GM15510 (cell line): ENCODE results near the gene CCDC170.

Experiments used
- POLR2A ChIP-seq: IDR thresholded peaks from 3 replicates; pipeline ENCODE4 v1.6.1; 2011; ENCODE audit warnings: borderline replicate concordance; ENCODE audit not compliant: insufficient read length; ENCODE audit errors: extremely low read depth

Gene CCDC170

DNA sequence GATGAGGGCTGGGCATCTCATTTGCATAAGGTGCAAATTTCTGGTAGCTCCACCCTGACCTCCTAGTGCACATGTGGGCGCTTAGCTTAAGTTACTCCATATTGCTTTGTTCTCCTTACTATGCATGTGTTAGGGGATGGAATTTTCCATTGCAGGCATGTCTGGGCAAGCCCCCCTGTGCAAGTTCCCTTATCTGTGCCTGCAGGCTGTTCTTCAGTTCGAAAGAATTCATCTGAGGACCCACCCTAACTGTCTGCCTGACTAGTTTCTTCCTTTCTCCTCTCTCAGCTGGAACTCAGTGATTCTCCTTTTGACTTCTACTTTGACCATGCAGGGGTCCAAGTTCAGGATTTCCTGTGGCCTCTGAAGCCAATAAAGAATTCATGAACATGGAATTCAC, 30.2 kb downstream of the CCDC170 start:
- no peak for TF ChIP-seq POLR2A

DNA sequence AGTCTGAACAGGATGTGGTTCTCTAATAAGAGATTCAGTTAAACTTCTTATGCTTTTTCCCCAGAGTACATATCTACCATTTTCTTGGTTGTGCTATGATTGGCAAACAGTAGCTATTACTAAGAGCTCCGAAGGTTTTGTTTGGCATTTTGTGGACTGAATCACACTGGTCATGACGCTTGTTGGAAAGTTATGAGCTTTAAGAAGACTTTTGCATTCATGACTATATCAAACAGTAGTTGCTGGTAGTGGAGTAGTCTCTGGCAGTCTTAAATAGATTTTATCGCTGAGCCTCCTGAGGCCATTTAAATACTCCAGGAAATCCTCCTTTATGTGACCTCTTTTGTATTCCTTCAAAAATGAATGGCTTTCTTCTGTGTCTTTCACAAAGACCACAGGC, 40.8 kb downstream of the CCDC170 start:
- no peak for TF ChIP-seq POLR2A

DNA sequence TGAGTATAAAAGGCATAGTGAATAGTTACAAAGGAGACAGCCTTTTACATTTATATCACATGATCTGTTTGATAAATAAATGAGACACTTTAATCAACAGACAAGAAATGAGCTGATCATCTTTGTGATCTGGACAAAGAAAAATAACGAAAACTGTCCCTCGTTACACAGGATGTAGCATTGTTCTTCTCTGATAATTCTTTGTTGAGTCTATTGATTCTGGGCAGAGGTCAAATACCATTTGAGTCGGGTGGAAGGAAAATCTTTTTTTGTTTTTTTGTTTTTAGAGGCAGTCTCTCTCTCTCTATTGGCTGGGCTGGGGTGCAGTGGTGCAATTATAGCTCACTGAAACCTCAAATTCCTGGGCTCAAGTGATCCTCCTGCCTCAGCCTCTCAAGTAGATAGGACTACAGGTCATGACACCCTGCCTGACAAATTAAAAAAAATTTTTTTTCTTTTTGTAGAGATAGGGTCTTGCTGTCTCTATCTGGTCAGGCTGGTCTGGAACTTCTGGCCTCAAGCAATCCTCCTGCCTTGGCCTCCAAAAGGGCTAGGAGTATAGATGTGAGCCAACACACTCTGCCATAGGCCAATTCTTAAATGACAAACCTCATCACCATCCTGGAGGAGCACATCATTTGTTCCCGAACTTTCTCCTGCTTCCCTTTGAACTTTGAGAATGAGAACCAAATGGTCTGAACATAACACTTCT, 41.8 kb downstream of the CCDC170 start:
- TF ChIP-seq POLR2A = no peak

DNA sequence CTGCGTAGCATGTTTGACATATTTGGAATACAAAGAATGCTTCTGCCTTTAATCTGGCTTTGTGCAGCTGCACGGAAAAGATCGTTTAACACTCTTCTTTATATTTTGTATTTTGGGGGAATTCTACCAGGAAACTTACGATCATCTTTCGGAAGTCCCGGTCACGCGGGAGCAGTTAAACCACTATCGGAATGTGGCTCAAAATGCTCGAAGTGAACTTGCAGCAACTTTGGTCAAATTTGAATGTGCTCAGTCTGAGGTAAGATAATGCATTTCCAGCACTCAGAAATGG, 42.3 kb downstream of the CCDC170 start:
- no peak for TF ChIP-seq POLR2A

DNA sequence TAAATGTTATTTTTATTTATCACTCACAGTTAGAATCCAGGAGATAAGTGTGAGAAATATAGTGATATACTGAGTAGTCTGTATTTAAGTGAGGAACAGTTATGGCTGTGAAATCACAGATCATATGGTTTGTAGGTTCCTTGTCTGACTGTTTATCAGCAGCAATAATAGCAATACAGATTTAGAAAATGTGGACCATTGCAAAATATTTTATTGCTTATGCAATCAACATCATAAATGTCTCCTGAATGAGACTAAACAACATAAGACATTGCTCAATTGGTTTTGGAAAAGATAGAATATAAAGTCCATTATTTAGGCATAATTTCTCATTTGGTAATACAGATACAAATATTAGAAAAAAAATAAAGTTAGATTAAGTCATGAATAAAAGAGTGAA, 43.7 kb downstream of the CCDC170 start:
- no peak for TF ChIP-seq POLR2A

DNA sequence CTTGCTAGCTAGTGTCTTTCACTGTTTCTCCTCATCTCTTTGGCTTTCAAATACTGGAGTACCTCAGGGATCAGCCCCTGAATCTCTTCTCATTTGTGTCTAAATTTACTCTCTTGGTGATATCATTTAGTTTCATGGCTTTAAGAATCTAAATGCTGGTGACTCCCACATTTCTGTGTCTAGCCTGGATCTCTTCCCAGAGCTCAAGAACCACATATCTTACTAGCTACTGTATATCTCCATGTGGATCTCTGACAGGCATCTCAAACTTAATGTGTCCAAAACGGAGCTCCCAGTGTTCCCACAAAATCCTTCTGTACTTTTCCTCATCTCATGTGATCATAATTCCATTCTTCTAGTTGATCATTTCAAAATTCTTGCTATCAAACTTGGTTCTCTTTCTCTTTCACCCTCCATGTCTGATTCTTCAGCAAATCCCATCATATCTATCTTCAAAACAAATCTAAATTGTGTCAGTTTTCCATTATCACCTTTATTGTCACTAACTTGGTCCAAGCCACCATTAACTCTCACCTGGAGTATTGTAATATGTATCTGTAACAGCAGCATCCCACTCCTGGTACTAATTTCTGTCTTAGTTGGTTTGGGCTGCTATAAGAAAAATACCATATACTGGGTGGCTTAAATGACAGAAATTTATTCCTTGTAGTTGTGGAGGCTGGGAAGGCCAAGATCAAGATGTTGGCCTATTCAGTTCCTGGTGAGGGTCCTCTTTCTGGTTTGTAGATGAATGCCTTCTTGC, 45.9 kb downstream of the CCDC170 start:
- no peak for TF ChIP-seq POLR2A

DNA sequence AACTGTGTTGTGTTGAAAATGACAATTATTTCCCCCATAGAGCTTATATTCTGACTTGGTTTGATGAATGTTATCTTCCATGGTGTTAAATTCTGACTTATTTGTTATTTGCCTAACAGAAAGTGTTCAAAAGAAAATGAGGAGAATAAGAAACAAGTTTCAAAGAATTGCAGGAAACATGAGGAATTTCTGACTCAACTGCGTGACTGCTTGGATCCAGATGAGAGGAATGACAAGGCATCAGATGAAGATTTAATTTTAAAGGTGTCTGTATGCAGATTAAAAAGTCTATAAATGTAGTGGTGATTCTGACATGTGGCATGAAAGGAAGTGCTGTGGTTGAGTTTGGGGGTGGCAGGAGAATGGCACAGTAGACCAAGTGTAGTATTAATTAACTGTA, 50.6 kb downstream of the CCDC170 start:
- no peak for TF ChIP-seq POLR2A

DNA sequence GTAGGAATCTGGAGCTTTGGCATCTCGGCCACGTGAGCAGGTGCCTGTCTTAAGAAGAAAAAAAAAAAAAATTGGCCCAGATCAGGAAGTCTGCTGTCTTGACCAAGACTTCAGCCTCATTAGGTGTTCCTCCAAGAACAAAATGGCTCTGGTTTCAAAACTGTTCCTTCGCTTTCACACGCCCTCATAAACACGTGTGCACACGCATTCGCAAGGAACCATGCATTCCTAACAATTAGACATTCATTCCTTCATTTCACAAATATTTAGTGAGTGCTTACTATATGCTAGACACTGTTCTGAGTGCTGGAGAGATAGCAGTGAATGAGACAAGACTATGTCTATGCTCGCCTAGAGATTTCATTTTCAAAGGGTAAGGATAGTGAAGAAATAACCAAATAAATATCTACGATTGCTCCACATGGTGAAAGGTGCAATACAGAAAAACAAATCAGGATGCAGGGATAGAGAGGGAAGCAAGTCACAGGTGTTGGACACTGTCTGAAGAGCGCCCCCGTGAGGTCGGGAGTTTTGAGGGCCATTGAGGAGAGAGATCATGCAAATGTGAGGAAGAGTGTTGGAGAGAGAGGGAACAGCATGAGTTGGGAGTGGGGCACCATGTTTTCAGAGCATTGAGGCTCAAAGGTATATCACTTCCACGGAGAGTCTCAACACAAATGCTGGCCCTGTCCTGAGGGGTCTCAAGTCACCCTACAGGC, 53.3 kb downstream of the CCDC170 start:
- TF ChIP-seq POLR2A = no peak

DNA sequence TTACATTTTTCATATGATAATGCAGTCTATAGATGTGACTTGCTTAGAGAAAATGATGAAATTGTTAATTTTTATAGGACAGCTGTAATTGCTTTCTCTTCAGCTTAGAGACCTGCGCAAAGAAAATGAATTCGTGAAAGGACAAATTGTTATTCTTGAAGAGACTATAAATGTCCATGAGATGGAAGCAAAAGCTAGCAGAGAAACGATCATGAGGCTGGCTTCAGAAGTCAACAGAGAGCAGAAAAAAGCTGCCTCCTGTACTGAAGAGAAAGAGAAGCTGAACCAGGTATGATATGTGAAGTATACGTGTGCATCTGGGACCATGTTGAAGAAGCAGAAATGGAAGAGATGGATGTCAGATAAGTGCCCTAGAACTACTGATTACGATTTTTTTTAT, 54.4 kb downstream of the CCDC170 start:
- TF ChIP-seq POLR2A = no peak

DNA sequence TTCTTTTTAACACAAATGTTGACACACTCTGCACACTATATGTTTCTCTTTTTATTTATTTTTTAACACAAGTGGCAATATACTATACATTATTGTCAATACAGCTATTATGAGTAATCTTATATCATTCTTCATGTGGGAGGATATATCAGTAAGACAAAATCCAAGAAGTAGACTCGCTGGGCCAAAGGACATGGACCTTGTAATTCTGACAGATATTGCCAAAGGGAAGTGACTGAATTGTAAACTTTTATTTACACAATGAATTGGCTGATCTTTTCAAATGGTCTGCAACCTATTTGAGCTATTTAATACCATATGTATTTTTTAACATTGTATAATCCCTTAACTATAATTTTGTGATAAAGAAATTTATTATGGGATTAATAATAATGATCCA, 56.0 kb downstream of the CCDC170 start:
- TF ChIP-seq POLR2A = no peak

DNA sequence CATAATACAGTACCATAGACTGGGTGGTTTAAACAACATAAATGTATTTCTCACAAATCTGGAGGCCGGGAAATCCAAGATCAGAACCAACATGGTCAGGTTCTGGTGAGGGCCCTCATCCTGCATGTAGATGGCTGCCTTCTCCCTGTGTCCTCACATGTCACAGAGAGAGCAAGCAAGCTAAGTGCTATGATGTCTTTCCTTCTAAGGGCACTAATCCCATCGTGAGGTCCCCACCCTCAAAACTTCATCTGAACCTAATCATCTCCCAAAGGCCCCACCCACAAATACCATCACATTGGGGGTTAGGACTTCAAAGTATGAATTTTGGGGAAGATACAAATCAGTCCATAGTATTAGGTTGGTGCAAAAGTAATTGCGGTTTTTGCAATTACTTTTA, 56.8 kb downstream of the CCDC170 start:
- no peak for TF ChIP-seq POLR2A

DNA sequence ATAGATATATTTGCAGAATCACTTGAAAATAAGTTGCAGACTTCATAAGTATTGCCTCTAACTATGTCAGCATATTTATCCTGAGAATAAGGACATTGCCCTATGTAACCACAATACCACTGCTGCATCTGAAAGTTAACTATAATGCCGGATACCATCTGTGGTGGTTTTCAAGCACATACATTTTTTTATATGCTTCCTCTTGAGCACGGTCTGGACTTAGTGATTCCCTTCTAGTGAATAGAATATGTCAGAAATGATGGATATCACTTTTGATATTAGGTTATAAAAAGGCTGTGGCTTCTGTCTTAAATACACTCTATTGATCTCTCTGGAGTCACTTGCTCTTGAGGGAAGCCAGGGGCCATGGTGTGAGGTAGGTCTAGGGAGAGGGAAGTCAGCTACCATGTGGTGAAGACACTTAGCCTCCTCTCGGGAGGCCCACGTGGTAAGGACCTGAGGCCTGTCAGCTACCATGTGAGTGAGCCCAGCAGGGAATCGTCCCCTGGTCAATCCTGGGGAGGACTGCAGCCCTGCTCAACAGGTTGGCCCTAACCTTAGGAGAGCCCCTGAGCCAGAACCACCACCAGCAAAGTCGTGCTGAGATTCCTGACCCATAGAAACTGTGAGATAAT, 57.5 kb downstream of the CCDC170 start:
- no peak for TF ChIP-seq POLR2A

DNA sequence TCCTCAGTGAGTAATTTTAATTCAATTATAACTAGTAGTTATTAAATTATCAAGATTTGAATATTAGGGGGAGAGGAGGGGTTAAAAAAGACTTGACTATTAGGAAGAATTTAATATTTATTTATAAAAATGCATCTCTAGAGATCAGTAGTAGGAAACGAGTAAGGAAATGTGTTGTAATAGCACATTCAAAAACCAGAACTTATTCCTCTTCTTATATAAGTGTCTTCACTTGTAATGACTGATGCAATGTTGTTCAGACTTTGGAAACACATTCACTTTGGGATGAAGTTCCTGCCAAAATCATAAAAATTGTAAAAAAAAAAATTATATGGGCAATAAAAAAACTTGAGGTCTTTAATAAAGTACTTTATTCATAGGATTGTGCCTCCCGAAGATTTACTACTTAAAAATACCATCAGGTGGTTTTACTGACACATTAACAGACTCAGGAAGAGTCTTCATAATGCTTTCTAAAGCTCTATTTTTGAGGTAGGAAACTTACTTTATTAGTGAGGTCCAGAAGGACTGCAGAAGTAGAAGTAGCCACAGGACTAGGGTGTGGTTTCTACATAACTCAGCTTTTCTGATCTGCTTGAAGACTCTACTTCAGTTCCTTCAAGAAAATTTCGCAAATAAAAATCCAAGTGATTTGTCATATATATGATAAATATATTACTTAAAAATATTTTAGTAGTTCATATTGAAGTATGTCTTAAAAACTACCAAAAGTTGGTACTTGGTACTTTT, 59.8 kb downstream of the CCDC170 start:
- TF ChIP-seq POLR2A = no peak

DNA sequence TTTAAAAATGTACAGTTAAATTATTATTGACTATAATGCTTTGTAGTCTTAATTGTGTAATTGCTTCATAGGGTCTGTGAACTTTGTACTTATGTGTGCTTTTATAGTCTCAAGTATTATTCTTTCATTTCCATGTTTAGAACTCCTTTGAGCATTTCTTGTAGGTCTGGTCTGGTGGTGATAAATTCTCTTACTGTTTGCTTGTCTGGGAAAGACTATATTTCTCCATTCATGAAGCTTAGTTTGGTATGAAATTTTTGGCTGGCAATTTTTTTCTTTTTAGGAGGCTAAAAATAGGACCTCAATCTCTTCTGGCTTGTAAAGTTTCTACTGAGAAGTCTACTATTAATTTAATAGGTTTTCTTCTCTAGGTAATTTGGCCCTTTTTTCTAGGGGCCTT, 67.4 kb downstream of the CCDC170 start:
- no peak for TF ChIP-seq POLR2A

DNA sequence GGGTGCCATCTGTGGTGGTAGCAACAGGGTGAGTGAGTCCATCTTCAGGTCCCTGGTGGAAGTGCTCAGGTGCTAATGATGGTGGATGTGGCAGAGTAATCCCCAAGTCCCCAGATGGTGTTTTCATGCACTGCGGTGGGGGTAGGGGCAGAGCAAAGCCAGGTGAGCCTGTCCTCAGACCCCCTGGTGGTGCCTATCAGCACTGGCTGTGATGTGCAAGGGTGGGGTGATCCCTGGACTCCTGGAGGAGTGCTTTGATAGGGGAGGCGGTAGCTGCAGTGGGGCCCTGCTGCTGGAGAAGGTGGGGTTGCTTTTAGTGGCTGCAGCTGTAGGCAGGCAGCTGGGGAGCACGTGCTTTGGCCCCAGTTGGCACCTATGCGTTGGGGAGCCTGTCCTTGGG, 70.8 kb downstream of the CCDC170 start:
- no peak for TF ChIP-seq POLR2A
